ENCODE data around the gene MPRIP. TPM values are rescaled to one million over a fixed set of nuclear protein-coding genes. Genes with fewer than 3 reads are reported as not detected.

Gene MPRIP
- total and polyA plus RNA-seq, 2 donors (not counting 3 experiments of a cell fraction or from before 2014, with no cell fraction given), result 94.6 to 246 TPM

GRCh38 chr17:17109256-17109655 is 67.0 kb downstream of the MPRIP start:
- CTCF ChIA-PET, result interaction anchor here (1.1 to 1.2 kb wide), 2 partner anchors 14 to 33 kb away, joined by 4 to 5 read pairs; no protein-coding TSS in a partner anchor
- DNase-seq (ENCODE audit: low read depth, low spot score) (no peak), FAIRE-seq (no peak)
- Histone ChIP-seq H3K79me2 (ENCODE audit: control insufficient read depth, insufficient read depth, low read length) (peaks cover 93% of the 10 kb centered on the region), H3K9ac (replicated peaks; ENCODE audit: extremely low read depth, insufficient read depth, low read length) (no peak overlapping the region), H3K9me3 (replicated peaks; ENCODE audit: control insufficient read depth, insufficient read depth, low read length) (no peaks in the 10 kb centered on the region), H3K27ac (ENCODE audit: insufficient read depth, low read depth, low read length) (no peak overlapping the region), H3K9me1 (replicated peaks; ENCODE audit: control insufficient read depth, extremely low read depth, insufficient read depth, low read length) (no peaks in the 10 kb centered on the region), H3K4me3 (replicated peaks in 1 of 3; ENCODE audit: insufficient read depth in 1 of 3, low read depth in 1 of 3, low read length in 3 of 3) (no peak overlapping the region), H3K4me2 (ENCODE audit: insufficient read depth, low read length) (no peak overlapping the region), H3K4me1 (ENCODE audit: control insufficient read depth, extremely low read depth, insufficient read depth, low read length) (no peaks in the 10 kb centered on the region), H3K36me3 (ENCODE audit: control insufficient read depth in 2 of 2, extremely low read depth in 1 of 2, insufficient read depth in 2 of 2, low read length in 2 of 2) (no peaks in the 10 kb centered on the region), H2AFZ (ENCODE audit: low read depth, low read length) (no peak overlapping the region), H3K27me3 (ENCODE audit: control insufficient read depth in 2 of 2, insufficient read depth in 2 of 2, low read length in 2 of 2) (no peaks in the 10 kb centered on the region), H4K20me1 (replicated peaks; ENCODE audit: control insufficient read depth, extremely low read depth, insufficient read depth, low read length) (no peaks in the 10 kb centered on the region)
- dilution Hi-C loops (cut with MboI; ENCODE audit: extremely low pct_ligation_motif_present, low sequenced_read_pairs) (no loop called here), intact Hi-C loops (cut with micrococcal nuclease) (no loop called here)
- no TSS peak for BruUV-seq (replicated peaks)
- TF ChIP-seq POLR2A (IDR thresholded peaks at IDR 0.05; ENCODE audit: low read depth, low read length) (no peak), FOS (IDR thresholded peaks at IDR 0.05; ENCODE audit: borderline replicate concordance, insufficient read depth, low read length) (no peak), GATA2 (IDR thresholded peaks at IDR 0.05; ENCODE audit: insufficient read depth, insufficient read length, low read depth, low read length) (no peak), MAX (IDR thresholded peaks at IDR 0.05; ENCODE audit: insufficient read depth, insufficient read length) (no peak), MYC (IDR thresholded peaks at IDR 0.05; ENCODE audit: low read depth, low read length) (no peak), POLR2AphosphoS5 (IDR thresholded peaks at IDR 0.05; ENCODE audit: insufficient read depth, low read depth, low read length) (no peak), CTCF (IDR thresholded peaks at IDR 0.05; ENCODE audit: extremely low read depth in 1 of 2, insufficient read depth in 1 of 2, low read depth in 1 of 2, low read length in 2 of 2) (no peak), EZH2 (IDR thresholded peaks at IDR 0.05; ENCODE audit: borderline replicate concordance, low read depth, low read length, severe bottlenecking) (no peak), JUN (IDR thresholded peaks at IDR 0.05; ENCODE audit: borderline replicate concordance, insufficient read depth, insufficient read length, low read depth) (no peak)
- POLR2A ChIA-PET, result no interaction called here

Measured in endothelial cell of umbilical vein (primary cell).